ENCODE data around the gene TMEM233. TPM values are rescaled to one million over a fixed set of nuclear protein-coding genes. Genes with fewer than 3 reads are reported as not detected.

The TMEM233 gene
- 0.03 to 0.29 TPM (median 0.05 TPM) in 5 replicates for total RNA-seq (2022; extraction: Qiagen RNA extraction; ENCODE audit: low read depth)

DNA sequence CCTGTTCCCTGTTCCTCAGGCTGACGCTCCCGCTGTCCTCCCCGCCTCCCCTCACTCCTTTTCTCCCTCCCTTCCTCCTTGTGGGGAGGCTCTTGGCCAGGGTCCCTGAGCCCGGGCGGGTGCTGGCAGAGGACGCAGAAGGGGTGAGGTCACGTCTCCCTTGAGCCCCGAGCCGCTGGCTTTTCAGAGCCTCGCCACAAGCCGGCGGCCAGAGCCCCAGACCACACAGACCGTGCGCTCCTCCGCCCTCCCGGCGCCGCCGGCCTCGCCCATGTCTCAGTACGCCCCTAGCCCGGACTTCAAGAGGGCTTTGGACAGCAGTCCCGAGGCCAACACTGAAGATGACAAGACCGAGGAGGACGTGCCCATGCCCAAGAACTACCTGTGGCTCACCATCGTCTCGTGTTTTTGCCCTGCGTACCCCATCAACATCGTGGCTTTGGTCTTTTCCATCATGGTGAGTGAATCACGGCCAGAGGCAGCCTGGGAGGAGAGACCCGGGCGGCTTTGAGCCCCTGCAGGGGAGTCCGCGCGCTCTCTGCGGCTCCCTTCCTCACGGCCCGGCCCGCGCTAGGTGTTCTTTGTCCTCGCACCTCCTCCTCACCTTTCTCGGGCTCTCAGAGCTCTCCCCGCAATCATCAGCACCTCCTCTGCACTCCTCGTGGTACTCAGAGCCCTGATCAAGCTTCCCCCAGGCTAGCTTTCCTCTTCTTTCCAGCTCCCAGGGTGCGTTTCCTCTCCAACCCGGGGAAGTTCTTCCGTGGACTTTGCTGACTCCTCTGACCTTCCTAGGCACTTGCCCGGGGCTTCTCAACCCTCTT is at the start of gene TMEM233:
Gene TMEM233, plus strand, starts transcription at position 197 of the 821 bp plus-strand sequence. Its CDS starts 75 bp downstream, at position 272.

DNA sequence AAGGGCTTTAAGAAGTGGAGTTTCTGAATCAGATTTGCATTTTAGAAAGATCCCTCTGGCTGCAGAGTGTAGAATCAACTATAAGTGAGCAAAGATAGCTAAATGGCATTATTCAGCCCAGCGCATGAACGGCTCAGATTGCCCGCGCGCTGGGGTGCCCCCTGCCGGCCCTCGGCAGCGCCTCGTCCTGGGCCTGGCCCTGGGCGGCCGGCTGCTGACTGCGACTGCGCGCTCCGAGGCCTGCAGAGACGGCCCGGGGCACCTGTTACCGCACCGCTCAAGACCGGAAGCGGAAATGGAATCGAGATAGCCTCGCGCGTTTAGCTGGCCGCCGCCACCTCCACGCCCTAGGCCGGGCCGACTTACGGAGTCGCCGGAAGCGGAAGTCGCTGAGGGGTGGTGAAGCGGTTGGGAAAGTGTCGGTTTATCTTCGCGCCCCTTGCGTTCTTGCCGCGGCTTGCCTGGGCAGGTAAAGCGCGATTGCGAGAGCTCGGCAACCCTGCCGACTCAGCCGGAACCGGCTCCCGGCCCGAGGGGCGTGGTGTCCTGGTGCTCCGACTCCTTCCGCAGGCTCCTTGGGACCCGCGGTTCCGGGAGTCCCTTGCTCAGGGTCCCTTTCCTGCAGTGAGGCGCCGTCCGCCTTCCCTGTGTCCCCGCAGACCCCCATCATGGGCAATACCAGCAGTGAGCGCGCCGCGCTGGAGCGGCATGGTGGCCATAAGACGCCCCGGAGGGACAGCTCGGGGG is 74.2 kb downstream of the TMEM233 start, which contains the start of gene PRKAB1:
Gene PRKAB1, plus strand, starts transcription at position 557 of the 747 bp plus-strand sequence. Its CDS starts 112 bp downstream, at position 669.

Other genes starting within 250 kb of the TMEM233 start
- 34.1 to 38.3 TPM (median 34.7 TPM) in 5 replicates for gene PRKAB1, start 74.4 kb downstream of the TMEM233 start, total RNA-seq (2022; extraction: Qiagen RNA extraction; ENCODE audit: low read depth)

Measured in A549 treated with GW870086 at 1 μM for 4 hours (cell line).